PFSK-1 (cell line): ENCODE data around the gene FAM13A.

ENCODE experiments used
- REST ChIP-seq, 2 experiments: IDR thresholded peaks; 2 replicates each; pipeline versions ENCODE4 v1.6.1 to v1.8.0; 2011 to 2012; ENCODE audit warnings: low read depth in 2 of 2, low read length in 2 of 2, control low read depth in 1 of 2, inconsistent platforms in 1 of 2, mild to moderate bottlenecking in 1 of 2, moderate library complexity in 1 of 2; ENCODE audit not compliant: insufficient read depth in 1 of 2
- TAF1 ChIP-seq: IDR thresholded peaks from 2 replicates; pipeline ENCODE4 v1.6.1; 2012; ENCODE audit warnings: low read length, control low read depth, borderline replicate concordance; ENCODE audit not compliant: insufficient read depth

- TF ChIP-seq TAF1 (no peak), REST (IDR thresholded peaks at IDR 0.05; ENCODE audit: insufficient read depth in 1 of 2, low read depth in 2 of 2, low read length in 2 of 2) (no peak)
These were observed 229.5 kb downstream of the FAM13A start for GRCh38 chr4:88827442-88827841.
